ENCODE results near the gene P3H2. TPM values are rescaled to one million over a fixed set of nuclear protein-coding genes. Genes with fewer than 3 reads are reported as not detected.

P3H2 gene
- total RNA-seq, 1 donor from 2014 or later: 23.5 TPM

- Mint-ChIP-seq H3K36me3 (no peaks in the 10 kb centered on the region), H3K4me3 (no peak overlapping the region), H3K4me1 (ENCODE audit: unreplicated experiment) (peaks cover 10% of the 10 kb centered on the region), H3K27me3 (peaks cover 3% of the 10 kb centered on the region), H3K27ac (no peak overlapping the region), H3K9me3 (no peaks in the 10 kb centered on the region)
- no peak for DNase-seq (ENCODE audit: extremely low spot score, unreplicated experiment)
- peak; percentile 37 for TF ChIP-seq CTCF (conservative IDR thresholded peaks at IDR 0.05)
These were observed 172.0 kb downstream of the P3H2 start for GRCh38 chr3:189948724-189949045.

- no peak overlapping the region for H3K27ac Mint-ChIP-seq
- no peaks in the 10 kb centered on the region for H3K9me3 Mint-ChIP-seq
- no peak for DNase-seq (ENCODE audit: extremely low spot score, unreplicated experiment)
These were observed 172.6 kb downstream of the P3H2 start for GRCh38 chr3:189947948-189948723.

GRCh38 chr3:189947068-189947467, 173.6 kb downstream of the P3H2 start:
- Mint-ChIP-seq H3K27ac (no peak overlapping the region), H3K27me3 (peaks cover 3% of the 10 kb centered on the region), H3K9me3 (no peaks in the 10 kb centered on the region), H3K4me3 (no peak overlapping the region), H3K36me3 (no peaks in the 10 kb centered on the region), H3K4me1 (ENCODE audit: unreplicated experiment) (peaks cover 10% of the 10 kb centered on the region)
- TF ChIP-seq CTCF (conservative IDR thresholded peaks at IDR 0.05): no peak
- DNase-seq (ENCODE audit: extremely low spot score, unreplicated experiment): no peak

More at GRCh38 chr3:189947948-189948723, 172.6 kb downstream of the P3H2 start:
- TF ChIP-seq CTCF (conservative IDR thresholded peaks at IDR 0.05): peak; percentile 78
- no peak overlapping the region for H3K4me3 Mint-ChIP-seq
- H3K27me3 Mint-ChIP-seq: peaks cover 3% of the 10 kb centered on the region
- H3K36me3 Mint-ChIP-seq: no peaks in the 10 kb centered on the region
- peaks cover 10% of the 10 kb centered on the region for H3K4me1 Mint-ChIP-seq (ENCODE audit: unreplicated experiment)

GRCh38 chr3:189945935-189946709, 174.6 kb downstream of the P3H2 start:
- Mint-ChIP-seq H3K27ac (no peak overlapping the region), H3K36me3 (no peaks in the 10 kb centered on the region), H3K4me1 (ENCODE audit: unreplicated experiment) (peaks cover 10% of the 10 kb centered on the region), H3K27me3 (peaks cover 3% of the 10 kb centered on the region), H3K4me3 (no peak overlapping the region), H3K9me3 (no peaks in the 10 kb centered on the region)
- DNase-seq (ENCODE audit: extremely low spot score, unreplicated experiment): no peak
- TF ChIP-seq CTCF (conservative IDR thresholded peaks at IDR 0.05): no peak

GRCh38 chr3:189944285-189945145, 176.2 kb downstream of the P3H2 start:
- Mint-ChIP-seq H3K36me3 (no peaks in the 10 kb centered on the region), H3K27me3 (peaks cover 3% of the 10 kb centered on the region), H3K27ac (peak overlapping the region; percentile 76), H3K4me1 (ENCODE audit: unreplicated experiment) (peaks cover 10% of the 10 kb centered on the region), H3K4me3 (peak overlapping the region; percentile 38), H3K9me3 (no peaks in the 10 kb centered on the region)
- no peak for TF ChIP-seq CTCF (conservative IDR thresholded peaks at IDR 0.05)
- no peak for DNase-seq (ENCODE audit: extremely low spot score, unreplicated experiment)
